ENCODE measurements around the gene INSM1. TPM values are rescaled to one million over a fixed set of nuclear protein-coding genes. Genes with fewer than 3 reads are reported as not detected.

INSM1 gene
- total RNA-seq, 3 donors from 2014 or later = 0.73 to 6.3 (median 2.8) TPM

GRCh38 chr20:20411836-20412235 lies 43.9 kb downstream of the INSM1 start:
- ATAC-seq = no peak
- H3K4me3 ChIP-seq = no peak overlapping the region
- TF ChIP-seq CTCF (IDR thresholded peaks at IDR 0.05) = no peak
- H3K4me1 ChIP-seq (ENCODE audit: low read depth) = no peaks in the 10 kb centered on the region
- intact Hi-C loops (cut with DNase I, micrococcal nuclease) = no loop called here
- H3K36me3 ChIP-seq (ENCODE audit: low read depth) = no peaks in the 10 kb centered on the region
- H3K9me3 ChIP-seq = no peaks in the 10 kb centered on the region
- no peak for DNase-seq

GRCh38 chr20:20412750-20413149 lies 44.8 kb downstream of the INSM1 start:
- no peaks in the 10 kb centered on the region for H3K9me3 ChIP-seq
- H3K4me3 ChIP-seq = no peak overlapping the region
- no peaks in the 10 kb centered on the region for H3K36me3 ChIP-seq (ENCODE audit: low read depth)
- TF ChIP-seq CTCF (IDR thresholded peaks at IDR 0.05) = no peak
- intact Hi-C loops (cut with DNase I, micrococcal nuclease) = no loop called here
- H3K4me1 ChIP-seq (ENCODE audit: low read depth) = no peaks in the 10 kb centered on the region
- DNase-seq = no peak
- ATAC-seq = no peak

- H3K9me3 ChIP-seq = no peaks in the 10 kb centered on the region
- H3K4me1 ChIP-seq (ENCODE audit: low read depth) = no peaks in the 10 kb centered on the region
- no peak for TF ChIP-seq CTCF (IDR thresholded peaks at IDR 0.05)
- H3K4me3 ChIP-seq = no peak overlapping the region
- intact Hi-C loops (cut with DNase I, micrococcal nuclease) = no loop called here
- no peak for DNase-seq
- H3K36me3 ChIP-seq (ENCODE audit: low read depth) = no peaks in the 10 kb centered on the region
- ATAC-seq = no peak
These were observed 45.9 kb downstream of the INSM1 start for GRCh38 chr20:20413810-20414281.

- Histone ChIP-seq H3K4me1 (ENCODE audit: low read depth) (no peaks in the 10 kb centered on the region), H3K4me3 (no peak overlapping the region), H3K36me3 (ENCODE audit: low read depth) (no peaks in the 10 kb centered on the region), H3K9me3 (no peaks in the 10 kb centered on the region)
- ATAC-seq (no peak), DNase-seq (no peak)
- intact Hi-C loops (cut with DNase I, micrococcal nuclease) = no loop called here
- TF ChIP-seq CTCF (IDR thresholded peaks at IDR 0.05) = no peak
These were observed 46.8 kb downstream of the INSM1 start for GRCh38 chr20:20414640-20415220.

- intact Hi-C loops (cut with DNase I, micrococcal nuclease) = no loop called here
- no peak for ATAC-seq
- Histone ChIP-seq H3K36me3 (ENCODE audit: low read depth) (no peaks in the 10 kb centered on the region), H3K9me3 (no peaks in the 10 kb centered on the region), H3K4me3 (no peak overlapping the region), H3K4me1 (ENCODE audit: low read depth) (no peaks in the 10 kb centered on the region)
- no peak for DNase-seq
- no peak for TF ChIP-seq CTCF (IDR thresholded peaks at IDR 0.05)
These were observed 47.4 kb downstream of the INSM1 start for GRCh38 chr20:20415321-20415720.

All from mucosa of descending colon (tissue), 3 donors.